Activated naive CD4-positive, alpha-beta T cell treated with anti-CD3 and anti-CD28 coated beads, Interleukin-2, amount 50 U/mL, for 16 hours (primary cell): ENCODE results near the gene MCM8.
"Not testable (repeated sequence)": the region's sequence is repeated elsewhere in the genome, so short reads cannot be mapped to it uniquely, and the experiment has no call there.

Source experiments
- DNase-seq: peaks from one replicate; pipeline ENCODE4 v3.0.0-alpha.2; 2020

MCM8 gene

DNA sequence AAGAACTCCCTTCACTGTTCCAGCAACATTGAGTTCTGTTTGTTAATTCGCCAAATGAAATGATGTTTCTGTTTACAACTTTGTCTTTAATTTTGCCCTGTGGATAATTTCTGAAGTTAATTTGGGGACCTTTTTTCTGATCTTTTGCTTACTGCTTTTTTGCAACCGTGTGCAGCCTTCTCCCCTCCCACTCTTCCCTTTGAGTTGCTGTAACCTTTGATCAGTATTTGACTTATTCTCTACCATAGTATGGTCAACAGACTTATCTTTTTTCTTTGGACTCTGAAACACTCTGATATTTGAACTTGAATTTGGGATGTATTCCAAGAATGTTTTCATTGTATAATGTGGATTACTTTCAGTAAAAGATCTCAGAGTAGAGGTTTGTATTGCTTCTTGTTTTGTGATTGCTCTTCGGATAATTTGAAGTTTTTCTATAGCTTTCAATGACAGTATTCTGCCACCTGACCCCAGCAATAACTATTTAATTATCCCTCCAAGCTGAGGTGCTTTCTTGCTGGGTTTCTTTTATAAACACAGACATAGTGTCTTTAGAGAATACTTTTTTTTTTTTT lies 57.2 kb downstream of the MCM8 start:
- no peak for DNase-seq

DNA sequence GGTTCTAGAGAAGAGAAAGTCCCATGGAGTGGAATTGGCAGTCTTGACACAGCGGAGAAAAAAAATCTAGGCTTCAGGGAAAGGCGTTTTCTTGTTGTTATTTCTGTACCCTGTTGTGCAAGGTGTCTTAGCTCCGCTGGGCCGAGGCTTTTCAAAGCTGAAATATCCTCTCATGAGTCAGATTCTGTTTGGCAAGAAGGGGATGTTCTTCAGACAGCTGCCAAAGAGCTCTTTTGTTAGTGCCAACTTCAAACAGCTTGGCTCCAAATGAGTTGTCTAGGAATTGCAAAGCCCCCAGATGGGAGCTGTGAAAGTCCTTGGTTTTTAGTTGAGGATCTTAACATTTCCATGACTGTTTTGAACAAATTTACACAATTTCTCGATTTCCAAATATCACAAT lies 57.8 kb downstream of the MCM8 start:
- DNase-seq = no peak

DNA sequence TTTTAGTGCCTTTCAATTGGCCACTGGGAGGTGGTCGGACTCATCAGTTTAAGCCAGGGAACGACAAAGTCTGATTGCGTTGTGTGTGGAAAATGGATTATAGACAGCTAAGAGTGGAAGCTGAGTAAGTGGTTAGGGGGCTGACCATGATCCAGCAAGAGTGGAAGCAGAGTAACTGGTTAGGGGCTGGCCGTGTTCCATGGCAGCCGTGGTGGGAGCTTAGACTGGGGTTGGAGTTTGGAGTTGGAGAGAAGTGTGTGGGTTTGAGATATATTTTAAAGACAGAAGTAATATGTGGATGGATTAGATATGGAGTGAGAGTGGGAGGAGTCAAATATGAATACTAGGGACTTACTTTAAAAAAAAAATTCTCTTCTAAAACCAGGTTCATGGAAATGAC lies 61.7 kb downstream of the MCM8 start:
- DNase-seq = no peak

DNA sequence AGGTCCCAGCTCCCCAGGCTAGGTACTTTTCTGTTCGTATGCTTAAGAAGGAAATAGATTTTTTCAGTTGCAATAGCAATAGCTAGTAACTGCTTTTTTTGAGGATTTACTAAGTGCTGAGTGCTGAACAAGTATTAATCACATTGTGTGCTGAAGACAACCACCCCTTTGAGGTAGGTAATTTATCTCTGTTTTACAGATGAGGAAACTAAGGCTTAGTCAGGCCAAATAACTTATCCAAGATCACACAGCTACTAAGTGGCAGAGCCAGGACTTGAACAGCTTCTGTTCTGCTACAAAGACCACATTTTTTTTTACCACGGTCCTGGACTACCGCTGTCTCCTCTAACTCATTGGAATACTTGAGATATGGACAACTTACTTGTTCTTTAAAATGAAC lies 63.6 kb downstream of the MCM8 start:
- DNase-seq = no peak

DNA sequence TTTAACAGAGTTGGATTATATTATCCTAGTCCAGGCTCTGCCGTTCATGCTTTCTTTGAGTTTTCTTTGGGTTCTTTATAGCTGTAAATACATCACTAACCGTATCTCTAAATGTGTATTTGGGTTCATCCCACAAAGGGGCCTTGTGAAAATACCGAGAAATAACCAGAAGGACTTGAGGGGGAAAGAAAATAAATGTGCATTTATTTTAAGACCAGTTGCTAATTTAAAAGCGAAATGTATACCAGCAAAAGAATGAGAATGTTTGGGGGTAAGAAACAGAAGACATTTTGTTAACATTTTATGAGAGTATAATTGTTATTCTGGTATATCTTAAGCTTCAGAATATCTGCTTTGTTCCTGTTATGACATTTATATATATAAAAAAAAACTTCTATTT lies 64.5 kb downstream of the MCM8 start:
- DNase-seq = no peak

DNA sequence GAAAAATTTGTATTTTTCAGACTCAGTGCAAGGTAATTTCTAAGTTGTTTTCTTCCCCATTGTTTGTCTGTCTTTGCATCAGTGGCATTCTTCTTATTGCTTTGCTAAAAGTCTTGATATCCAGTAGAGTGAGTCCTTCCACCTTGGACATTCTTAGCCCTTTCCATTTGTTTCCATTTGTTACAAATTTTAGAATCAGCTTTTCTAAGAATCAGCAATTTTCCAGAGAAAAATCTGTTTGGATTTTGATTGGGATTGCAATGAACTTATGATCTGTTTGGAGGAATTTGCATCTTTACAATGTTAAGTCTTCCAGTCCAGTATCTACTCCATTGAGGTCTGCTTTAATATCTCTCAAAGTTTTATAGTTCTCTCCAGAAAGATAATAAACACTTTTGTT lies 67.0 kb downstream of the MCM8 start:
- no peak for DNase-seq

DNA sequence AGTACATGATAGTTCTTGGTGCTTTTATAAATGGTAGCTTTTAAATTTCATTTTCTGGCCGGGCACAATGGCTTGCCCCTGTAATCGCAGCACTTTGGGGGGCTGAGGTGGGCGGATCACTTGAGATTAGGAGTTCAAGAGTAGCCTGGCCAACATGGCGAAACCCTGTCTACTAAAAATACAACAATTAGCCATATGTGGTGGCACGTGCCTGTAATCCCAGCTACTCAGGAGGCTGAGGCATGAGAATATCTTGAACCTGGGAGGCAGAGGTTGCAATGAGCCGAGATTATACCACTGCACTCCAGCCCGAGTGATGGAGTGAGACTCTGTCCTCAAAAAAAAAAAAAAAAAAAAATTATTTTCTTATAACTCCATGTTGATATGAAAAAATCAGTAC lies 67.4 kb downstream of the MCM8 start:
- no peak for DNase-seq

- DNase-seq = no peak
These were observed 74.3 kb downstream of the MCM8 start for GRCh38 chr20:6024768-6025167.

DNA sequence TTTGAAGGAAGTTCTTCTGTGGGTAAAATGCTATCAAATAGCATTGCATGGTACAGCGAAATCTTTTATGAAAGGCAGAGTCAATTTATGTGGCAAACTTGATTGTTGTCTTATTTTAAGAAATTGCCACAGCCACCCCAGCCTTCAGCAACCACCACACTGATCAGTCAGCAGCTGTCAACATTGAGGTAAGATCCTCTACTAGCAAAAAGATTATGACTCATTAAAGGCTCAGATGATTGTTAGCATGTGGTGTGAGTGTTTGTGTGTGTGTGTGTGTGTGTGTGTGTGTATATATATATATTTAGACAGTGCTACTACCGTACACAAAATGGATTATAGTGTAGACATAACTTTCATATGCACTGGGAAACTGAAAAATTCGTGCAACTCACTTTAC lies 75.6 kb downstream of the MCM8 start:
- DNase-seq = no peak

DNA sequence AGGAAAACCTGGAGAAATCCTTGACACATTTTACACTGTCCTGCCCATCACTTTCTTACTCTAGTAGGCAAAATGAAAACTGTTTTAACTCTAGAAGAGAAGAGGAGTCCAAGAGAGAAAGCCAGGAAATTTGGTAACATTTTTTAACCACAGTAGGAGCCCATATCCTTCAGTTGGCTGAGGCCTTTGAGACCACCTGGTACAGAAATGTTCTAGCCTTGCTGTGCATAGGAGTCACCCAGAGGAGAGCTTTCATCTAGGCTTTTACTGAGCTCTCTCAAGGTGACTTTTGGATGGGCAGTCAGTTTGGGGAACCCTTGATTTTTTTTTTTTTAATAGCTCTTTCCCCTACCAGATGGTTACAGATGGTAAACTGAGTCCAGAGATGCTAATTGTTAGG lies 78.4 kb downstream of the MCM8 start:
- DNase-seq = no peak

DNA sequence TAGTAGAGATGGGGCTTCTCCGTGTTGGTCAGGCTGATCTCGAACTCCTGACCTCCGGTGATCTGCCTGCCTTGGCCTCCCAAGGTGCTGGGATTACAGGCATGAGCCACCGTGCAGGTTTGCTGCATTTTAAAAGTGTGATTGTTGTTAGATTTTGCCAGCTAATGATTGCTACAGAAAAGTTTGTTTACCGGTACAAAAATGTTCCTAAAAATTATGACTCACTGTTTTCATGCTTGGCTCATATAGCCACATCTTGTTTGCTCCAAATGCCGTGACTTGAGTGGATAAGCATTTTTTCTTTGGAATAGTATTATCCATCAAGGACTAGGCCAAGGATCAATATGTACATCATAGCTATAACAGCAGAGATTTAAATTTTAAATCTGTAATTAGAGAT lies 79.1 kb downstream of the MCM8 start:
- DNase-seq = no peak

DNA sequence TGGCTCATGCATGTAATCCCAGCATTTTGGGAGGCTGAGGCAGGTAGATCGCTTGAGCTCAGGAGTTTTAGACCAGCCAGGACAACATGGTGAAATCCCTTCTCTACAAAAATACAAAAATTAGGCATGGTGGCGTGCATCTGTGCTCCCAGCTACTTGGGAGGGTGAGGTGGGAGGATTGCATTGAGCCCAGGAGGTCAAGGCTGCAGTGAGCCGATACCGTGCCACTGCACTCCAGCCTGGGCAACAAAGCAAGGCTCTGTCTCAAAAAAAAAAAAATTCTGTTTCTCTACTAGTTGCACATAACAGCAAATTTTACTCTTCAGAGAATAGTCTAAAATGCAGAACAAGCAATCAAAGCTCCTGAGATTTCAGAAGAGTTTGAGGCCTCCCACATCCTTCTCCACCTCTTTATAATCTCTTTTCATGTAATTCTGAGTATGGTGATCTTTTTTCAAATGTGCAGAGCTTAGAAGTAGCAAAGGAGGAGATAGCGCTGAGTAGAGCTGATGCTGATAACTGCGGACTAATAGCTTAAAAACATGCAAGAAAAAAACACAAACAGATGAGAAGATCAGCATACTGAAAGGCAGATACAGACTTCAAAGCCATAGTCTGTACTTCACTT lies 80.1 kb downstream of the MCM8 start:
- DNase-seq = no peak

DNA sequence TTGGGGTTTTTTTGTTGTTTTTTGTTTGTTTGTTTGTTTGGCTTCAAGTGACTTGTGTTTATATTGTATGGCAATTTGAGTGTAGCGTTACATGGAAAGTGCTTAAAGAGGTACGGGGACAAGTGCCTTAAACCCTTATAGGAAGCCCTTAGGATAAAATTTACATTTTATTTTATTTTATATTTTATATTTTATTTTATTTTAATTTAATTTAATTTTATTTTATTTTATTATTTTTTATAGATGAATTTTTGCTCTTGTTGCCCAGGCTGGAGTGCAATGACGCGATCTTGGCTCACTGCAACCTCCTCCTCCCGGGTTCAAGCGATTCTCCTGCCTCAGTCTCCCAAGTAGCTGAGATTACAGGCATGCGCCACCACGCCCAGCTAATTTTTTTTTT lies 82.5 kb downstream of the MCM8 start:
- DNase-seq = not testable (repeated sequence)

DNA sequence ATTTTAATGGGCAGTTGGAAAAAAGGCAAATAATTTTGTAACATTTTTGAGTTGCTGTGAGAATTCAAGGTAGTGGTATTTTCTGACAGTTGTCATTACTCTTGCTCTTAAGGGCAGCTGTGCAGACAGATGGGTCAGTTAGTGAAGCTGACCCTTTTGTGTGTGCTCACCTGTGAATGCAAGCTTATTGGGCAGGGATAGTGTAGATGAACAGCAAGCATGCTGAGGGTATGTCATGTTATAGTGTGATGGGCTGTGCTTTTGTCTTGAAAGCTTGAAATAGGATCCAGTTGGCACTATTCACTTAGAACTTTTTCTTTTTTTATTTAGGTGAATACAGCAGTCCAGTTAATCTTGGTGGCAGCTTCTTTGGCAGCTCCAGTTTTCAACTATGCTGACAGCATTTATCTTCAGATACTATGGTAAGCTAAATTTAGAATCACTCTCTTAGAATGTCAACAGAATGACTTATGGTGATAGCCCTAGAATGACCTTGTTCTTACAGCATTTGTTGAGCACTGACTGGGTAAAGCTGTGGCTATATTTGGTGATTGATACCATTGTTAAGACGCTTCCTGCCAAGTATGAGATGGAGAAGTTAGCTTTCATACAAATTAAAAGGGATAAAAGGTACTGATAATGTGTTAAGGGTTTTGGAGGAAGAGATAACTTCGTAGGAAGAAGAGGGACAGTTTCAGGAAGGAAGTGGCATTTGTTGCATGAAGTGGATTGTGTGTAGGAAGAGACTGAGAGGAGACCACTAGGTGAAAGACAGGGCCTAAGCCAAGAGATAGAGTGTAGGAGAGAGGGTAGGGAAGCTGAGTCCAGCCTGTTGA lies 83.9 kb downstream of the MCM8 start:
- DNase-seq = no peak

- no peak for DNase-seq
These were observed 85.8 kb downstream of the MCM8 start for GRCh38 chr20:6036213-6036612.

- no peak for DNase-seq
These were observed 86.6 kb downstream of the MCM8 start for GRCh38 chr20:6037082-6037481.

GRCh38 chr20:6038256-6038655 lies 87.8 kb downstream of the MCM8 start:
- DNase-seq = no peak

DNA sequence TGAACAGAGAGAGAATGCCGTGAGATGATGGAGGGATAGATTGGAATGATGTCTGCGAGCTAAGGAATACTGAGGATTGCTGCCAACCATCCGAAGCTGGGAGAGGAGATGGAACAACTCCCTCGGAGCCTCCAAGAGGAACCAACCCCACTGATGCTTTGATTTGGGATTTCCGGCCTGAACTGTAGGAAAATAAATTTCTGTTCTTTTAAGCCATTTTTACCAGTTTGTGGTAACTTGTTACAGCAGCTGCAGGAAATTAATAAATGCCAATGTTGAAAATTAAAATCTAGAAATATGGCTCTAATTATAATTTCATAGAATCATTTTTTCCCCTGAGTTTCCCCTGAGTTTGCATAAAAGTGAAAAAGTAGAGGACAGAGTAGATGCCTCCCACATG lies 89.3 kb downstream of the MCM8 start:
- DNase-seq = no peak

GRCh38 chr20:6040540-6040939 lies 90.1 kb downstream of the MCM8 start:
- DNase-seq = no peak

- no peak for DNase-seq
These were observed 90.7 kb downstream of the MCM8 start for GRCh38 chr20:6040958-6041807.

GRCh38 chr20:6041808-6042265 lies 91.4 kb downstream of the MCM8 start:
- DNase-seq = no peak

GRCh38 chr20:6044115-6044514 lies 93.7 kb downstream of the MCM8 start:
- no peak for DNase-seq

GRCh38 chr20:6045566-6045965 lies 95.1 kb downstream of the MCM8 start:
- DNase-seq = no peak
